ENCODE measurements around the gene TPO.

DNA sequence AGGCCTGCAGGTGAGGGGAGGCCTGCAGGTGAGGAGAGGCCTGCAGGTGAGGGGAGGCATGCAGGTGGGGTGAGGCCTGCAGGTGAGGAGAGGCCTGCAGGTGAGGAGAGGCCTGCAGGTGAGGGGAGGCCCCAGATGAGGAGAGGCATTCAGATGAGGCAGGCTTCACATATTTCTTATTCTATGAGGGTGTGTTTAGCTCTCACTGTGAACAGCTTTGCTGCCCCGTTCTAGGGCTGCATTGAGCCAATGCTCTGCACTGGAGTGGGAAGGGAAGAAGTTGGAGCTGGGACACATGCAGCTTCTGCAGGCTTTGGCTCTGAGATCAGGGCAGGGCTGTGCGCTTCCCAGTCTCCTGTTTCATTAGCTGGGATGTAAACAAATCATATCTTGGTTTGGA, 19.5 kb downstream of the TPO start:
- TF ChIP-seq, protein P1, sequence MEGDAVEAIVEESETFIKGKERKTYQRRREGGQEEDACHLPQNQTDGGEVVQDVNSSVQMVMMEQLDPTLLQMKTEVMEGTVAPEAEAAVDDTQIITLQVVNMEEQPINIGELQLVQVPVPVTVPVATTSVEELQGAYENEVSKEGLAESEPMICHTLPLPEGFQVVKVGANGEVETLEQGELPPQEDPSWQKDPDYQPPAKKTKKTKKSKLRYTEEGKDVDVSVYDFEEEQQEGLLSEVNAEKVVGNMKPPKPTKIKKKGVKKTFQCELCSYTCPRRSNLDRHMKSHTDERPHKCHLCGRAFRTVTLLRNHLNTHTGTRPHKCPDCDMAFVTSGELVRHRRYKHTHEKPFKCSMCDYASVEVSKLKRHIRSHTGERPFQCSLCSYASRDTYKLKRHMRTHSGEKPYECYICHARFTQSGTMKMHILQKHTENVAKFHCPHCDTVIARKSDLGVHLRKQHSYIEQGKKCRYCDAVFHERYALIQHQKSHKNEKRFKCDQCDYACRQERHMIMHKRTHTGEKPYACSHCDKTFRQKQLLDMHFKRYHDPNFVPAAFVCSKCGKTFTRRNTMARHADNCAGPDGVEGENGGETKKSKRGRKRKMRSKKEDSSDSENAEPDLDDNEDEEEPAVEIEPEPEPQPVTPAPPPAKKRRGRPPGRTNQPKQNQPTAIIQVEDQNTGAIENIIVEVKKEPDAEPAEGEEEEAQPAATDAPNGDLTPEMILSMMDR (conservative IDR thresholded peaks at IDR 0.05), result no peak
- no peak for TF ChIP-seq EZH2 (IDR thresholded peaks at IDR 0.05; ENCODE audit: low read depth)
